Cardiac muscle cell (in vitro differentiated cells and primary cell): ENCODE data around the gene TJP1. TPM values are rescaled to one million over a fixed set of nuclear protein-coding genes. Genes with fewer than 3 reads are reported as not detected.
"Not testable (repeated sequence)": the region's sequence is repeated elsewhere in the genome, so short reads cannot be mapped to it uniquely, and the experiment has no call there.

Experiments
- DNase-seq, 2 donors: peaks; one replicate each; pipeline versions ENCODE4 v3.0.0 to v3.0.0-alpha.2; 2010 to 2017; ENCODE audit warnings: low read depth in 1 of 2, low spot score in 1 of 2
- H3K27ac ChIP-seq: fragments of 200-600 bp; sonication (generic); 2 replicates; pipeline ENCODE4 v1.5.1; 2016
- H3K27me3 ChIP-seq: fragments of 200-600 bp; sonication (generic); 2 replicates; pipeline ENCODE4 v1.6.0; 2016; ENCODE audit warnings: control low read depth
- H3K36me3 ChIP-seq: fragments of 200-600 bp; sonication (generic); 2 replicates; pipeline ENCODE4 v1.5.1; 2016; ENCODE audit warnings: control low read depth
- H3K4me1 ChIP-seq: fragments of 200-600 bp; sonication (generic); 2 replicates; pipeline ENCODE4 v1.8.1; 2017; ENCODE audit warnings: low read depth, mild to moderate bottlenecking, mixed run types
- H3K4me3 ChIP-seq: fragments of 200-600 bp; sonication (generic); 2 replicates; pipeline ENCODE4 v1.5.1; 2016; ENCODE audit warnings: mild to moderate bottlenecking
- H3K9me3 ChIP-seq: fragments of 200-600 bp; sonication (generic); 2 replicates; pipeline ENCODE4 v1.5.1; 2017; ENCODE audit warnings: low read depth, mild to moderate bottlenecking, control low read depth
- polyA plus RNA-seq: library from polyadenylated mRNA; unstranded; fragments of >200 nt; fragmentation: Nextera tagmentation; extraction: Ambion mirVana; gene quantifications from 2 replicates; pipeline ENCODE4 v1.2.1, GENCODE V29; 2016
- total RNA-seq: library from RNA; depleted of rRNA; stranded (reverse); fragments of >200 nt; gene quantifications from 2 replicates; pipeline ENCODE4 v1.2.3, GENCODE V29; 2016
- TF ChIP-seq, protein P1 (sequence below): IDR thresholded peaks from 2 replicates; pipeline ENCODE4 v1.5.1; 2012; ENCODE audit warnings: low read depth, mild to moderate bottlenecking, low read length

Gene TJP1
- total and polyA plus RNA-seq, 2 experiments from 2014 or later = 66.6 to 93.9 TPM

DNA sequence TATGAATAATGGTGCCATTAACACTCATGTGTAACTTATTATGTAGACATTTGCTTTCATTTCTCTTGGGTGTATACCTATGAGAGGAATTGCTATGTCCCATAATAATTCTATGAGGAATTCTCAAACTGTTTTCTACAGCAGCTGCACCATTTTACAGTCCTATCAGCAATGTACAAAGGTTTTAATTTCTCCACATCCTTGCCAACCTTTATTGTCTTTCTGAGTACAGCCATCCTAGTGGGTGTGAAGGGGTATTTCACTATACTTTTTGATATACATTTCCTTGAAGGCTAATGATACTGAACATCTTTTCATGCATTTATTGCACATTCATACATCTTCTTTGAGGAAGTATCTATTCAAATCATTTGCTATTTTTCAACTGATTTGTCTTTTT lies 34.5 kb downstream of the TJP1 start:
- Histone ChIP-seq H3K4me1 (no peaks in the 10 kb centered on the region), H3K4me3 (no peak overlapping the region), H3K36me3 (no peaks in the 10 kb centered on the region), H3K27me3 (no peaks in the 10 kb centered on the region), H3K27ac (no peak overlapping the region), H3K9me3 (no peaks in the 10 kb centered on the region)
- TF ChIP-seq, protein P1, sequence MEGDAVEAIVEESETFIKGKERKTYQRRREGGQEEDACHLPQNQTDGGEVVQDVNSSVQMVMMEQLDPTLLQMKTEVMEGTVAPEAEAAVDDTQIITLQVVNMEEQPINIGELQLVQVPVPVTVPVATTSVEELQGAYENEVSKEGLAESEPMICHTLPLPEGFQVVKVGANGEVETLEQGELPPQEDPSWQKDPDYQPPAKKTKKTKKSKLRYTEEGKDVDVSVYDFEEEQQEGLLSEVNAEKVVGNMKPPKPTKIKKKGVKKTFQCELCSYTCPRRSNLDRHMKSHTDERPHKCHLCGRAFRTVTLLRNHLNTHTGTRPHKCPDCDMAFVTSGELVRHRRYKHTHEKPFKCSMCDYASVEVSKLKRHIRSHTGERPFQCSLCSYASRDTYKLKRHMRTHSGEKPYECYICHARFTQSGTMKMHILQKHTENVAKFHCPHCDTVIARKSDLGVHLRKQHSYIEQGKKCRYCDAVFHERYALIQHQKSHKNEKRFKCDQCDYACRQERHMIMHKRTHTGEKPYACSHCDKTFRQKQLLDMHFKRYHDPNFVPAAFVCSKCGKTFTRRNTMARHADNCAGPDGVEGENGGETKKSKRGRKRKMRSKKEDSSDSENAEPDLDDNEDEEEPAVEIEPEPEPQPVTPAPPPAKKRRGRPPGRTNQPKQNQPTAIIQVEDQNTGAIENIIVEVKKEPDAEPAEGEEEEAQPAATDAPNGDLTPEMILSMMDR = no peak
- DNase-seq = no peak

GRCh38 chr15:29785642-29786041 lies 36.6 kb downstream of the TJP1 start:
- DNase-seq = no peak
- no peaks in the 10 kb centered on the region for H3K4me1 ChIP-seq
- H3K36me3 ChIP-seq = no peaks in the 10 kb centered on the region
- no peaks in the 10 kb centered on the region for H3K9me3 ChIP-seq
- H3K27me3 ChIP-seq = no peaks in the 10 kb centered on the region
- TF ChIP-seq, protein P1 = no peak
- no peak overlapping the region for H3K27ac ChIP-seq
- H3K4me3 ChIP-seq = no peak overlapping the region

- no peak overlapping the region for H3K27ac ChIP-seq
- H3K27me3 ChIP-seq = no peaks in the 10 kb centered on the region
- H3K4me1 ChIP-seq = no peaks in the 10 kb centered on the region
- no peak for DNase-seq
- no peak overlapping the region for H3K4me3 ChIP-seq
- H3K36me3 ChIP-seq = no peaks in the 10 kb centered on the region
- H3K9me3 ChIP-seq = no peaks in the 10 kb centered on the region
- TF ChIP-seq, protein P1 = no peak
Measured at GRCh38 chr15:29785136-29785535, 37.1 kb downstream of the TJP1 start.

DNA sequence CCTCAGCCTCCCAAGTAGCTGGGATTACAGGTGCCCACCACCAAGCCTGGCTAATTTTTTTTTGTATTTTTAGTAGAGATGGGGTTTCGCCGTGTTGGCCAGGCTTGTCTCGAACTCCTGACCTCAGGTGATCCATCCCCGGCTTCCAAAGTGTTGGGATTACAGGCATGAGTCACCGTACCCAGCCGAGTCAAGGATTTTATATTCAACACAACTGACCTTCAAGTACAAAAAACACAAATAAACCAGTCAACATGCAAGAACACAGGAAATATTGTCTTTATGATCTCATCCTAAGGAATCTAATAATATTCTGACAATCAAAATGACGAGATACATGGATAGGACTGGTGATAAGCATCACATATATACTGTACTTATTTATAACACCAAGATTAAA lies 37.9 kb downstream of the TJP1 start:
- H3K36me3 ChIP-seq = no peaks in the 10 kb centered on the region
- H3K9me3 ChIP-seq = no peaks in the 10 kb centered on the region
- TF ChIP-seq, protein P1 = no peak
- peaks cover 2% of the 10 kb centered on the region for H3K4me1 ChIP-seq
- H3K27ac ChIP-seq = no peak overlapping the region
- H3K4me3 ChIP-seq = no peak overlapping the region
- DNase-seq = no peak
- no peaks in the 10 kb centered on the region for H3K27me3 ChIP-seq

DNA sequence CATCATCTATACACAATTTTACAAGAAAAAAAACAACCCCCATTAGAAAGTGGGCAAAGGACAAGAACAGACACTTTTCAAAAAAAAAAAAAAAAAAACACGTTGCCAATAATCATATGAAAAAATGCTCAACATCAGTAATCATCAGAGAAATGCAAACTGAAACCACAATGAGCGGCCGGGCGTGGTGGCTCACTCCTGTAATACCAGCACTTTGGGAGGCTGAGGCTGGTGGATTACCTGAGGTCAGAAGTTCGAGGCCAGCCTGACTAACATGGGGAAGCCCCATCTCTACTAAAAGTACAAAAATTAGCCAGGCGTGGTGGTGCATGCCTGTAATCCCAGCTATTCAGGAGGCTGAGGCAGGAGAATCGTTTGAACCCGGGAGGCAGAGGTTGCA lies 39.5 kb downstream of the TJP1 start:
- H3K4me3 ChIP-seq, H3K36me3 ChIP-seq, H3K27me3 ChIP-seq, DNase-seq, H3K9me3 ChIP-seq, H3K27ac ChIP-seq: not testable (repeated sequence)
- H3K4me1 ChIP-seq = peaks cover 15% of the 10 kb centered on the region

- Histone ChIP-seq H3K27ac (peak overlapping the region; percentile 80), H3K27me3 (no peaks in the 10 kb centered on the region), H3K4me1 (peaks cover 25% of the 10 kb centered on the region), H3K9me3 (no peaks in the 10 kb centered on the region), H3K36me3 (no peaks in the 10 kb centered on the region), H3K4me3 (no peak overlapping the region)
- DNase-seq = no peak
- TF ChIP-seq, protein P1 = no peak
Measured at GRCh38 chr15:29778382-29778781, 43.9 kb downstream of the TJP1 start.
